Natural killer cell treated with Interleukin-12 subunit alpha and Interleukin-12 subunit beta and Interleukin-15 and Interleukin-18, amount 100 ng/mL, for 72 hours (primary cell): ENCODE data around the gene RCBTB2. TPM values are rescaled to one million over a fixed set of nuclear protein-coding genes. Genes with fewer than 3 reads are reported as not detected.
"Not testable (repeated sequence)": the region's sequence is repeated elsewhere in the genome, so short reads cannot be mapped to it uniquely, and the experiment has no call there.

Experiments
- ATAC-seq, 2 donors: fragments of 150-1000 bp; cut with Tn5 transposase in 1 of 2; sonication (Bioruptor Pico), chemical (Tn5 transposase) in 1 of 2; 2 replicates each; pipeline ENCODE4 v1.10.0; 2021
- DNase-seq: peaks from one replicate; pipeline ENCODE4 v3.0.0; 2022; ENCODE audit warnings: low spot score
- H3K27ac Mint-ChIP-seq, 2 donors: 1 replicate in 1 of 2; 2 replicates in 1 of 2; pipeline ENCODE4 v1.8.0; 2022; ENCODE audit warnings: mixed read lengths in 2 of 2, mild to moderate bottlenecking in 1 of 2, moderate library complexity in 1 of 2
- H3K27me3 Mint-ChIP-seq, 2 donors: 1 replicate in 1 of 2; 2 replicates in 1 of 2; pipeline ENCODE4 v1.8.0; 2022; ENCODE audit warnings: mixed read lengths in 2 of 2
- H3K36me3 Mint-ChIP-seq: one replicate; pipeline ENCODE4 v1.8.0; 2022; ENCODE audit warnings: mixed read lengths
- H3K4me1 Mint-ChIP-seq, 2 donors: 1 replicate in 1 of 2; 2 replicates in 1 of 2; pipeline ENCODE4 v1.8.0; 2022; ENCODE audit warnings: low read depth in 2 of 2, mixed read lengths in 2 of 2, mild to moderate bottlenecking in 1 of 2
- H3K4me3 Mint-ChIP-seq: one replicate; pipeline ENCODE4 v1.8.0; 2022; ENCODE audit warnings: mixed read lengths
- H3K9me3 Mint-ChIP-seq: 2 replicates; pipeline ENCODE4 v1.8.0; 2022; ENCODE audit warnings: mixed read lengths
- total RNA-seq, 2 donors: library from RNA; stranded (reverse); gene quantifications; one replicate each; pipeline ENCODE4 v1.2.3, GENCODE V29; 2022

Gene RCBTB2
- total RNA-seq, 2 donors from 2014 or later = 29.8 to 31.2 TPM

- peaks cover 16% of the 10 kb centered on the region for H3K36me3 Mint-ChIP-seq
- no peak overlapping the region for H3K27ac Mint-ChIP-seq
- H3K4me3 Mint-ChIP-seq = no peak overlapping the region
- no peak for DNase-seq
- no peaks in the 10 kb centered on the region for H3K27me3 Mint-ChIP-seq
- H3K9me3 Mint-ChIP-seq = peaks cover 3% of the 10 kb centered on the region
- peaks cover 9 to 12% of the 10 kb centered on the region in 2 donors for H3K4me1 Mint-ChIP-seq
- ATAC-seq = peak in 1 of 2 donors; percentile 20
Observed at GRCh38 chr13:48457578-48458242, 75.2 kb downstream of the RCBTB2 start.

GRCh38 chr13:48456546-48456945 lies 76.3 kb downstream of the RCBTB2 start:
- H3K36me3 Mint-ChIP-seq = peaks cover 28% of the 10 kb centered on the region
- no peak overlapping the region for H3K27ac Mint-ChIP-seq

GRCh38 chr13:48451196-48451595 lies 81.7 kb downstream of the RCBTB2 start:
- DNase-seq, H3K4me3 Mint-ChIP-seq, H3K27ac Mint-ChIP-seq, ATAC-seq, H3K27me3 Mint-ChIP-seq: not testable (repeated sequence)
- H3K9me3 Mint-ChIP-seq = peaks cover 13% of the 10 kb centered on the region
- peaks cover 41% of the 10 kb centered on the region for H3K36me3 Mint-ChIP-seq
- peaks cover 24 to 40% of the 10 kb centered on the region in 2 donors for H3K4me1 Mint-ChIP-seq

More at GRCh38 chr13:48456546-48456945, 76.3 kb downstream of the RCBTB2 start:
- Mint-ChIP-seq H3K27me3 (no peaks in the 10 kb centered on the region), H3K4me3 (no peak overlapping the region), H3K9me3 (peaks cover 3% of the 10 kb centered on the region), H3K4me1 (peaks cover 9 to 12% of the 10 kb centered on the region in 2 donors)
- ATAC-seq (no peak), DNase-seq (no peak)

- peak overlapping the region; percentile 75 to 77 for H3K27ac Mint-ChIP-seq
Observed at GRCh38 chr13:48449656-48450055, 83.2 kb downstream of the RCBTB2 start.

GRCh38 chr13:48448959-48449614 lies 83.8 kb downstream of the RCBTB2 start:
- Mint-ChIP-seq H3K27me3 (no peaks in the 10 kb centered on the region), H3K4me3 (peak overlapping the region; percentile 65), H3K4me1 (peaks cover 18 to 34% of the 10 kb centered on the region in 2 donors)

More at GRCh38 chr13:48449656-48450055, 83.2 kb downstream of the RCBTB2 start:
- no peaks in the 10 kb centered on the region for H3K27me3 Mint-ChIP-seq
- peaks cover 13% of the 10 kb centered on the region for H3K9me3 Mint-ChIP-seq
- H3K4me3 Mint-ChIP-seq = peak overlapping the region; percentile 65
- DNase-seq (no peak), ATAC-seq (peak in 1 of 2 donors; percentile 6)
- peaks cover 21 to 37% of the 10 kb centered on the region in 2 donors for H3K4me1 Mint-ChIP-seq
- H3K36me3 Mint-ChIP-seq = peaks cover 39% of the 10 kb centered on the region

GRCh38 chr13:48448285-48448958 lies 84.5 kb downstream of the RCBTB2 start:
- DNase-seq (no peak), ATAC-seq (peak in 1 of 2 donors; percentile 27)
- H3K36me3 Mint-ChIP-seq = peaks cover 31% of the 10 kb centered on the region
- H3K27ac Mint-ChIP-seq = peak overlapping the region; percentile 75 to 77
- H3K27me3 Mint-ChIP-seq = no peaks in the 10 kb centered on the region
- peaks cover 16 to 32% of the 10 kb centered on the region in 2 donors for H3K4me1 Mint-ChIP-seq
- H3K4me3 Mint-ChIP-seq = peak overlapping the region; percentile 65
- peaks cover 11% of the 10 kb centered on the region for H3K9me3 Mint-ChIP-seq

More at GRCh38 chr13:48448959-48449614, 83.8 kb downstream of the RCBTB2 start:
- peaks cover 35% of the 10 kb centered on the region for H3K36me3 Mint-ChIP-seq
- peaks cover 11% of the 10 kb centered on the region for H3K9me3 Mint-ChIP-seq
- peak overlapping the region; percentile 75 to 77 for H3K27ac Mint-ChIP-seq
- no peak for DNase-seq
- ATAC-seq = peak in 1 of 2 donors; percentile 43

- H3K27me3 Mint-ChIP-seq = no peaks in the 10 kb centered on the region
- no peak for ATAC-seq
- H3K4me3 Mint-ChIP-seq = no peak overlapping the region
- no peak for DNase-seq
- no peak overlapping the region for H3K27ac Mint-ChIP-seq
- H3K9me3 Mint-ChIP-seq = peaks cover 11% of the 10 kb centered on the region
- peaks cover 12% of the 10 kb centered on the region for H3K36me3 Mint-ChIP-seq
- peaks cover 15 to 28% of the 10 kb centered on the region in 2 donors for H3K4me1 Mint-ChIP-seq
Observed at GRCh38 chr13:48446464-48446863, 86.4 kb downstream of the RCBTB2 start.

- H3K4me1 Mint-ChIP-seq = peaks cover 5 to 7% of the 10 kb centered on the region in 2 donors
- DNase-seq (no peak), ATAC-seq (no peak)
- peak overlapping the region; percentile 8 for H3K4me3 Mint-ChIP-seq
- peak overlapping the region; percentile 41 to 72 for H3K27ac Mint-ChIP-seq
- H3K36me3 Mint-ChIP-seq = no peaks in the 10 kb centered on the region
- H3K9me3 Mint-ChIP-seq = no peaks in the 10 kb centered on the region
- H3K27me3 Mint-ChIP-seq = no peaks in the 10 kb centered on the region
Observed at GRCh38 chr13:48443442-48444208, 89.3 kb downstream of the RCBTB2 start.

Other genes with a start within 250 kb of the RCBTB2 start
- 10 to 100 TPM; 36.0 to 40.3 TPM for gene RB1, start 229.3 kb downstream of the RCBTB2 start, total RNA-seq
- 10 to 100 TPM; 16.5 to 26.5 TPM for gene LPAR6, start 120.0 kb downstream of the RCBTB2 start, total RNA-seq
- gene CYSLTR2, start 120.8 kb upstream of the RCBTB2 start, total RNA-seq = 10 to 100 TPM in 1 of 2 donors, 1 to 10 TPM in 1; 3.3 to 15.8 TPM